Pancreas (tissue), 10 donors: ENCODE data around the gene MFSD6. TPM values are rescaled to one million over a fixed set of nuclear protein-coding genes. Genes with fewer than 3 reads are reported as not detected.

Experiments used
- ATAC-seq, 4 donors: fragments of 200-7000 bp; cut with Tn5 transposase; one replicate each; pipeline versions ENCODE4 v1.8.0 to v1.9.1; 2020; ENCODE audit warnings: mild to moderate bottlenecking in 4 of 4, moderate library complexity in 4 of 4
- DNase-seq, 6 donors: peaks; one replicate each; pipeline ENCODE4 v3.0.0-alpha.2; 2020
- FAIRE-seq: peaks from 2 replicates; lab custom pipeline; 2012; peaks lifted over from hg19 to GRCh38; lab: Jason Lieb, UNC
- H3K27ac ChIP-seq, 4 donors: fragments of 200-600 bp; sonication (generic); 1 replicate in 3 of 4; 2 replicates in 1 of 4; pipeline versions ENCODE4 v1.5.0 to v1.8.0; 2020
- H3K27me3 ChIP-seq, 4 donors: fragments of 200-600 bp; one replicate each; pipeline ENCODE4 v1.8.0; 2021
- H3K36me3 ChIP-seq, 3 donors: fragments of 200-600 bp; sonication (generic) in 1 of 3; one replicate each; pipeline versions ENCODE4 v1.5.0 to v1.8.0; 2020 to 2021
- H3K4me1 ChIP-seq, 3 donors: fragments of 200-600 bp; one replicate each; pipeline ENCODE4 v1.8.0; 2021
- H3K4me3 ChIP-seq, 4 donors: fragments of 200-600 bp; sonication (generic) in 2 of 4; one replicate each; pipeline versions ENCODE4 v1.5.0 to v1.8.0; 2020 to 2021
- H3K9me3 ChIP-seq, 4 donors: fragments of 200-600 bp; one replicate each; pipeline ENCODE4 v1.8.0; 2021
- WGBS, 2 donors: extraction: QIAGEN DNeasy Blood & Tissue Kit; methylation state at CpG; one replicate each; pipeline ENCODE4 v1.1.7; 2013; 5-methylcytosine and 5-hydroxymethylcytosine counted together
- intact Hi-C, 3 donors: fragments of 100-400 bp; cut with DNase I; formaldehyde crosslinking; loops; one replicate each; pipeline versions ENCODE4 v1.11.1 to v1.14.2; 2022
- polyA plus RNA-seq, 2 donors: library from polyadenylated mRNA; stranded (reverse); fragments of 200-250 nt; gene quantifications; one replicate each; pipeline ENCODE4 v1.2.3, GENCODE V29; 2013
- total RNA-seq, 6 donors: library from RNA; stranded (reverse); fragmentation: NEBNext Ultra II Directional in 4 of 6; extraction: Animal tissue kit (Norgen Biotek cat#: 25700) in 4 of 6; gene quantifications; one replicate each; pipeline versions ENCODE4 v1.2.1 to v1.2.4, GENCODE V29; 2021 to 2023
- TF ChIP-seq, protein P1 (sequence below), 4 donors: fragments of 200-600 bp; sonication (generic) in 3 of 4; IDR thresholded peaks; one replicate each; pipeline versions ENCODE4 v1.5.0 to v1.8.0; 2021; ENCODE audit warnings: antibody characterized with exemption in 4 of 4
- donor health status: healthy with polysubstance abuse.
- donor health status: DM: no; HTN: no; CAD: no; lungs with moderate emphysema.
- donor health status: DM: no; HTN: no; CAD: no.
- donor health status: control.
- donor health status: control.
- donor health status: Bipolar disorder and iron deficiency.
- donor health status: DM: yes; HTN: yes; CAD: no.
- donor health status: DM: no; HTN: no; CAD: no.
- donor health status: DM: no; HTN: no; CAD: no.
- donor health status: DM: yes; HTN: yes; CAD: no.

MFSD6 gene
- total and polyA plus RNA-seq, 8 donors: 5.3 to 22.9 (median 15.4) TPM

DNA sequence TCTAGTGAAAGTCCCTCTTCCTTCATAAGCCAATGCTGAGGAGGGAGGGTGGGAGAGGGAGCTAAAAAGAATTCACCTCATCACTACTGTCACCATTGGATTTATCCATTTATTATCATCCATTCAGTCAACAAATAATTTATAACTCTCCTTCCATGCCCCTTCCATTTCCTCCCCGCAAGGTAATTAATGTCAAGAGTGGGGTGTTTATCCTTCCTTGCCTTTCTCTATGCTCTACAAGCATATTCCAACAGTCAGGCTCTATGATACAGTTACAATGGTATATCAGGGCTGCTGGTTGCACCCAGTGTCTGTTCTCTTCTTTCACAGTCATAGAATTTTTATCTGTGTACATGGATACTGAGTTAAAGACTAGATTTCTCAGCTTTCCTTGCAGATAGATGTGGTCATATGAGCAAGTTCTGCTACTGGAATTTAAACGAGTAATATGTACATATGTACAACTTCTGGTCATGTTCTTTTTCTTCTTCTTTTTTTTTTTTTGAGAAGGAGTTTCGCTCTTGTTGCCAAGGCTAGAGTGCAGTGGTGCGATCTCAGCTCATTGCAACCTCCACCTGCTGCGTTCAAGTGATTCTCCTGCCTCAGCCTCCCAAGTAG, 5.1 kb upstream of the MFSD6 start:
- Histone ChIP-seq H3K4me3 (no peak overlapping the region), H3K4me1 (no peaks in the 10 kb centered on the region), H3K9me3 (no peaks in the 10 kb centered on the region), H3K27me3 (no peaks in the 10 kb centered on the region), H3K27ac (no peak overlapping the region), H3K36me3 (no peaks in the 10 kb centered on the region)
- FAIRE-seq (no peak), ATAC-seq (no peak), DNase-seq (no peak)
- TF ChIP-seq, protein P1, sequence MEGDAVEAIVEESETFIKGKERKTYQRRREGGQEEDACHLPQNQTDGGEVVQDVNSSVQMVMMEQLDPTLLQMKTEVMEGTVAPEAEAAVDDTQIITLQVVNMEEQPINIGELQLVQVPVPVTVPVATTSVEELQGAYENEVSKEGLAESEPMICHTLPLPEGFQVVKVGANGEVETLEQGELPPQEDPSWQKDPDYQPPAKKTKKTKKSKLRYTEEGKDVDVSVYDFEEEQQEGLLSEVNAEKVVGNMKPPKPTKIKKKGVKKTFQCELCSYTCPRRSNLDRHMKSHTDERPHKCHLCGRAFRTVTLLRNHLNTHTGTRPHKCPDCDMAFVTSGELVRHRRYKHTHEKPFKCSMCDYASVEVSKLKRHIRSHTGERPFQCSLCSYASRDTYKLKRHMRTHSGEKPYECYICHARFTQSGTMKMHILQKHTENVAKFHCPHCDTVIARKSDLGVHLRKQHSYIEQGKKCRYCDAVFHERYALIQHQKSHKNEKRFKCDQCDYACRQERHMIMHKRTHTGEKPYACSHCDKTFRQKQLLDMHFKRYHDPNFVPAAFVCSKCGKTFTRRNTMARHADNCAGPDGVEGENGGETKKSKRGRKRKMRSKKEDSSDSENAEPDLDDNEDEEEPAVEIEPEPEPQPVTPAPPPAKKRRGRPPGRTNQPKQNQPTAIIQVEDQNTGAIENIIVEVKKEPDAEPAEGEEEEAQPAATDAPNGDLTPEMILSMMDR (IDR thresholded peaks at IDR 0.05): no peak
- 45 to 52% methylated on average over 5 of the region's 5 CpGs for WGBS, 2 donors
- intact Hi-C loops: no loop called here

DNA sequence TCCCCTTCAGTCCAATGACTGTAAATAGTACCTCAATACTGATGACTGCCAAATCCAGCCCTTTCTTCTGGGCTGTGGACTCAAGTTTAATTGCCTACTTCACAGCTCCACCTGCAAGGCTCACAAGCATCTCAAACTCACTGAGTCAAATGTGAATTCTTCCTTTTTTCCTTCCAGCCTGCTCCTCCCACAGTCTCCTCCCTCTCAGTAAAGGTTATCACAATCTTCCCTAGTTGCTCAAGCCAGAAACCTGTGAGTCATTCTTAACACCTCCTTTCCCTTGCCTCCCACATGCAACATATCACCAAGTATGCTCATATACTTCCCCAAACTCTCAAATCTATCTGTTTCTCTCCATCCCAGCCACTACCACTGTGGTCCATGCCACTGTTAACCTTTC, 3.7 kb upstream of the MFSD6 start:
- intact Hi-C loops: no loop called here
- TF ChIP-seq, protein P1 (IDR thresholded peaks at IDR 0.05): no peak
- ATAC-seq (no peak), FAIRE-seq (no peak), DNase-seq (no peak)
- H3K4me3 ChIP-seq: no peak overlapping the region
- peaks cover 0 to 4% (median 2%) of the 10 kb centered on the region in 3 donors for H3K4me1 ChIP-seq
- H3K36me3 ChIP-seq: no peaks in the 10 kb centered on the region
- no peaks in the 10 kb centered on the region for H3K27me3 ChIP-seq
- H3K27ac ChIP-seq: no peak overlapping the region
- H3K9me3 ChIP-seq: no peaks in the 10 kb centered on the region

DNA sequence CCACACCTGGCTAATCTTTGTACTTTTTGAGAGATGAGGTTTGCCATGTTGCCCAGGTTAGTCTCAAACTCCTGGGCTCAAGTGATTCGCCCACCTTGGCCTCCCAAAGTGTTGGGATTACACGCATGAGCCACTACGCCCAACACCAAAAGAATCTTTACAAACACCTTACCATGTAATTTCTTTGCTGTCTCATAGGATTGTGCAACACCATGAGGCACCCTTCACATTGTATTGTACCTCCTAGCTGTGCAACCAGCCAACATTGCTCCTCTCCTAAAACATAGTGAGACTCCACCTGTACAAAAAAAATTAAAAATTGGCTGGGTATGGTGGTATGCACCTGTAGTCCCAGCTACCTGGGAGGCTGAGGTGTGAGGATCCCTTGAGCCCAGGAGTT, 3.1 kb upstream of the MFSD6 start:
- DNase-seq: no peak
- no peak for ATAC-seq
- Histone ChIP-seq H3K4me3 (no peak overlapping the region), H3K36me3 (no peaks in the 10 kb centered on the region), H3K27me3 (no peaks in the 10 kb centered on the region), H3K27ac (no peak overlapping the region), H3K9me3 (no peaks in the 10 kb centered on the region), H3K4me1 (peaks cover 0 to 7% (median 4%) of the 10 kb centered on the region in 3 donors)
- TF ChIP-seq, protein P1 (IDR thresholded peaks at IDR 0.05): no peak
- intact Hi-C loops: no loop called here
- FAIRE-seq: no peak
- 92 to 95% methylated on average over 3 of the region's 3 CpGs for WGBS, 2 donors

DNA sequence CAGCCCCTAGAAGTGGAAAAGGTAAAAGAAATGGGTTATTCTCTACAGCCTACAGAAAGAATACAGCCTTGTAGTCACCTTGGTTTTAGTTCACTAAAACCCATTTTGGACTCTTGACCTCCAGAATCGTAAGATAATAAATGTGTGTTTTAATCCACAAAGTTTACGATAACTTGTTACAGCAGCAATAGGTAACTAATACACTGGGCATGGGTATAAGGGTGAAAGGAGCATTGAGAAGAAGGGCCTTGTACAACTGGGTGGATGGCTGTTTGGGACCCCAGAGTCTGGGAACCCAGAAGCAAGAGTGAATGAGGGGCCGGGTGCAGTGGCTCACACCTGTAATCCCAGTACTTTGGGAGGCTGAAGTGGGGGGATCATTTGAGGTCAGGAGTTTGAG, 2.2 kb upstream of the MFSD6 start:
- ATAC-seq (no peak), DNase-seq (no peak), FAIRE-seq (no peak)
- intact Hi-C loops: no loop called here
- H3K9me3 ChIP-seq: no peaks in the 10 kb centered on the region
- TF ChIP-seq, protein P1 (IDR thresholded peaks at IDR 0.05): no peak
- WGBS, 2 donors: 75 to 78% methylated on average over 3 of the region's 3 CpGs
- no peak overlapping the region for H3K4me3 ChIP-seq
- no peaks in the 10 kb centered on the region for H3K36me3 ChIP-seq
- H3K4me1 ChIP-seq: peaks cover 0 to 10% (median 4%) of the 10 kb centered on the region in 3 donors
- no peak overlapping the region for H3K27ac ChIP-seq
- H3K27me3 ChIP-seq: no peaks in the 10 kb centered on the region

DNA sequence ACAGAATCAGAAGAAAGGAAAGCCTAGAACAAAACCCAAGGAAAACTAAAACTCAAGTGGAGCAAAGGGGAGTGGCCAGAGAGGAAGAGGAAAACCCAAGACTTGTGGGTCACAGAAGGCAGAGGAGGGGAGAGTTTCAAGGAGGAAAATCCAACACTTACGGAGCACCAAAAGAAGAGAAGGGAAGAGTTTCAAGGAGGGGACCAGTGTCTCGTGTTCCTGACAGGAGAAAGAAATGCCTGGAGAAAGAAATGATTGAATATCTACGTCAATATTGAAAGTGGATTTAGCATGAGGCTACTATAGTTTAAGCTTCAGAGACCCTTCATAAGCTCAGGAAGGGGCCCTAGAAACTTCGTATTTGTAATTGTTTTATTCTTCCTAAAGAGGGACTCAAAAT, 1.4 kb upstream of the MFSD6 start:
- 84 to 90% methylated on average over 4 of the region's 4 CpGs for WGBS, 2 donors
- no peak overlapping the region for H3K4me3 ChIP-seq
- no peaks in the 10 kb centered on the region for H3K27me3 ChIP-seq
- no peak for DNase-seq
- H3K9me3 ChIP-seq: no peaks in the 10 kb centered on the region
- TF ChIP-seq, protein P1 (IDR thresholded peaks at IDR 0.05): no peak
- H3K36me3 ChIP-seq: no peaks in the 10 kb centered on the region
- ATAC-seq: no peak
- H3K27ac ChIP-seq: no peak overlapping the region
- peaks cover 0 to 15% (median 4%) of the 10 kb centered on the region in 3 donors for H3K4me1 ChIP-seq
- no peak for FAIRE-seq
- intact Hi-C loops: no loop called here
